K562 (cell line): ENCODE data around the gene SGK1. TPM values are rescaled to one million over a fixed set of nuclear protein-coding genes. Genes with fewer than 3 reads are reported as not detected.

Experiments
- ATF7 ChIP-seq: fragments of 450-650 bp; IDR thresholded peaks from 2 replicates; pipeline ENCODE4 v1.7.1; 2014; ENCODE audit warnings: mild to moderate bottlenecking, moderate library complexity
- CBFA2T3 ChIP-seq: fragments of 450-650 bp; IDR thresholded peaks from 2 replicates; pipeline ENCODE4 v1.6.1; 2017
- CSDE1 ChIP-seq, 2 experiments: fragments of 450-650 bp; IDR thresholded peaks; 2 replicates each; pipeline ENCODE4 v1.6.1; 2016; ENCODE audit warnings: mild to moderate bottlenecking in 1 of 2
- ETV1 ChIP-seq: fragments of 450-650 bp; conservative IDR thresholded peaks from 2 replicates; pipeline ENCODE4 v1.6.1; 2016; ENCODE audit warnings: missing genetic modification characterization, control low read depth, low read depth, missing compliant biosample characterization
- FOSL1 ChIP-seq: fragments of 200-800 bp; sonication (Bioruptor generic); conservative IDR thresholded peaks from 2 replicates; pipeline ENCODE4 v1.6.1; 2016; ENCODE audit warnings: missing genetic modification characterization, missing compliant biosample characterization
- GABPB1 ChIP-seq: sonication (generic); formaldehyde crosslinking; IDR thresholded peaks from 2 replicates; pipeline ENCODE4 v1.8.0; 2022; ENCODE audit warnings: mild to moderate bottlenecking, missing genetic modification reagents
- HNRNPH1 ChIP-seq: fragments of 200-400 bp; formaldehyde crosslinking; optimal IDR thresholded peaks from 2 replicates; pipeline ENCODE3; 2017; ENCODE audit warnings: low read depth, mild to moderate bottlenecking, low read length, moderate library complexity
- JUN ChIP-seq, 2 experiments: sonication (generic) in 1 of 2; formaldehyde crosslinking in 1 of 2; IDR thresholded peaks; 2 replicates each; pipeline versions ENCODE4 v1.6.1 to v1.8.0; 2012 to 2022; ENCODE audit warnings: borderline replicate concordance in 2 of 2, mild to moderate bottlenecking in 2 of 2, improper control_type of control experiment in 1 of 2, low read depth in 1 of 2, low read length in 1 of 2, missing genetic modification reagents in 1 of 2
- RFX1 ChIP-seq: fragments of 450-650 bp; IDR thresholded peaks from 2 replicates; pipeline ENCODE4 v1.6.1; 2016; ENCODE audit warnings: mild to moderate bottlenecking, moderate library complexity
- SETDB1 ChIP-seq: IDR thresholded peaks from one replicate; pipeline ENCODE4 v1.6.1; 2012; ENCODE audit warnings: low read length, control low read depth, inconsistent platforms
- SMAD2 ChIP-seq: fragments of 150-350 bp; IDR thresholded peaks from 2 replicates; pipeline ENCODE4 v1.6.1; 2014; ENCODE audit warnings: low read depth, mild to moderate bottlenecking, low read length
- ZBTB7A ChIP-seq: IDR thresholded peaks from 2 replicates; pipeline ENCODE4 v1.6.1; 2011; ENCODE audit warnings: low read depth, mild to moderate bottlenecking, low read length, moderate library complexity, borderline replicate concordance; ENCODE audit not compliant: control insufficient read depth
- ZNF384 ChIP-seq: IDR thresholded peaks from 2 replicates; pipeline ENCODE4 v1.6.1; 2012; ENCODE audit warnings: low read depth, low read length, improper control_type of control experiment
- ZNF436 ChIP-seq: fragments of 250-450, 450-650 bp; sonication (Bioruptor Pico); formaldehyde crosslinking; IDR thresholded peaks from 2 replicates; pipeline ENCODE4 v1.7.0; 2020; ENCODE audit warnings: mild to moderate bottlenecking
- ZNF561 ChIP-seq: fragments of 450-650 bp; formaldehyde crosslinking; conservative IDR thresholded peaks from 2 replicates; pipeline ENCODE4 v1.4.0; 2020; ENCODE audit warnings: mild to moderate bottlenecking, moderate library complexity
- ZNF76 ChIP-seq: fragments of 250-450 bp; sonication (Bioruptor Pico); IDR thresholded peaks from 2 replicates; pipeline ENCODE4 v1.4.0; 2020; ENCODE audit warnings: mild to moderate bottlenecking, moderate library complexity, borderline replicate concordance
- polyA plus RNA-seq, 8 experiments: library from polyadenylated mRNA; depleted of rRNA in 4 of 8; stranded (reverse) in 5 of 8; unstranded in 3 of 8; fragments of >200 nt; fragmentation: Nextera tagmentation in 2 of 8; fragmentation: Illumina TruSeq in 1 of 8; extraction: Ambion mirVana in 2 of 8; extraction: Trizol in 1 of 8; gene quantifications; 2 replicates each; pipeline versions ENCODE4 v1.2.1 to v1.2.3, GENCODE V29; 2011 to 2014; ENCODE audit warnings: inconsistent platforms in 1 of 8, missing spikeins in 1 of 8
- total RNA-seq, 7 experiments: library from RNA; depleted of rRNA in 6 of 7; stranded (reverse); fragments of >200 nt in 6 of 7; fragmentation: Illumina TruSeq in 2 of 7; extraction: Trizol in 2 of 7; gene quantifications; 2 replicates each; pipeline versions ENCODE4 v1.2.1 to v1.2.3, GENCODE V29; 2011 to 2021; ENCODE audit warnings: low replicate concordance in 1 of 7
- TF ChIP-seq, protein P1 (sequence below): sonication (generic); formaldehyde crosslinking; IDR thresholded peaks from 2 replicates; pipeline ENCODE4 v1.8.0; 2022; ENCODE audit warnings: missing genetic modification reagents, mild to moderate bottlenecking, borderline replicate concordance
- TF ChIP-seq, protein P2 (sequence below), 2 experiments: IDR thresholded peaks; 2 replicates each; pipeline ENCODE4 v1.6.1; 2012; ENCODE audit warnings: improper control_type of control experiment in 2 of 2, low read depth in 2 of 2, low read length in 2 of 2, borderline replicate concordance in 1 of 2
- TF ChIP-seq, protein P3 (sequence below): fragments of 250-450 bp; sonication (Bioruptor Pico); IDR thresholded peaks from 2 replicates; pipeline ENCODE4 v1.9.0; 2021; ENCODE audit warnings: mild to moderate bottlenecking
- TF ChIP-seq, protein P4 (sequence below), 2 experiments: fragments of 450-650 bp; IDR thresholded peaks; 2 replicates each; pipeline ENCODE4 v1.6.1; 2018; ENCODE audit warnings: mild to moderate bottlenecking in 2 of 2, low read depth in 1 of 2; ENCODE audit not compliant: partially characterized antibody in 2 of 2

The SGK1 gene
- total and polyA plus RNA-seq, 9 of the 15 experiments (the other 6 are each of a cell fraction or from before 2014, with no cell fraction given) = 3.5 to 7.2 (median 3.9) TPM

DNA sequence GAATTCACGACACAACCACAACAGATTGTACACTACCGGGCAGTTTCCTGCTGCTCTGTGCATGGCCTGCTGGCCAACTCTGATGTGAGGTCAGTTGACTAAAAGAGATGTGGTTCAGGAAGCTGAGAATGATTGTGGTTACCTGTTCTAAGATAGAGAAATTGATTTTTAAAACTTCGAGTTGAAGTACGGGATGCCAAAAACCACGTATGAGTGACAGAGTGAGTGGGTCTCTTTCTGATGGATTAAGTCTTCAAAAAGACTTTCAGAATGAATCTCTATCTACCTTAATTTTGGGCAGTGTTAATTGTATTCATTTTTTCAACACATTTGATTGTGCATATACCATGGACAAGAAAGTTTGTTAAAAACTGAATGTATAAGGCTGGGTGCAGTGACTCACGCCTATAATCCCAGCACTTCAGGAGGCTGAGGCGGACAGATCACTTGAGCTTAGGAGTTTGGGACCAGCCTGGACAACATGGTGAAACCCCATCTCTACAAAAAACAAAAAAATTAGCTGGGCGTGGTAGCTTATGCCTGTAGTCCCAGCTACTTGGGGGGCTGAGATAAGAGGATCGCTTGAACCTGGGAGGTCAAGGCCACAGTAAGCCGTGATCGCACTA is 121.2 kb downstream of the SGK1 start (continued):
- no peak for TF ChIP-seq RFX1
- TF ChIP-seq, protein P1, sequence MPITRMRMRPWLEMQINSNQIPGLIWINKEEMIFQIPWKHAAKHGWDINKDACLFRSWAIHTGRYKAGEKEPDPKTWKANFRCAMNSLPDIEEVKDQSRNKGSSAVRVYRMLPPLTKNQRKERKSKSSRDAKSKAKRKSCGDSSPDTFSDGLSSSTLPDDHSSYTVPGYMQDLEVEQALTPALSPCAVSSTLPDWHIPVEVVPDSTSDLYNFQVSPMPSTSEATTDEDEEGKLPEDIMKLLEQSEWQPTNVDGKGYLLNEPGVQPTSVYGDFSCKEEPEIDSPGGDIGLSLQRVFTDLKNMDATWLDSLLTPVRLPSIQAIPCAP (CRISPR knock-in tag) = no peak
- TF ChIP-seq, protein P2, sequence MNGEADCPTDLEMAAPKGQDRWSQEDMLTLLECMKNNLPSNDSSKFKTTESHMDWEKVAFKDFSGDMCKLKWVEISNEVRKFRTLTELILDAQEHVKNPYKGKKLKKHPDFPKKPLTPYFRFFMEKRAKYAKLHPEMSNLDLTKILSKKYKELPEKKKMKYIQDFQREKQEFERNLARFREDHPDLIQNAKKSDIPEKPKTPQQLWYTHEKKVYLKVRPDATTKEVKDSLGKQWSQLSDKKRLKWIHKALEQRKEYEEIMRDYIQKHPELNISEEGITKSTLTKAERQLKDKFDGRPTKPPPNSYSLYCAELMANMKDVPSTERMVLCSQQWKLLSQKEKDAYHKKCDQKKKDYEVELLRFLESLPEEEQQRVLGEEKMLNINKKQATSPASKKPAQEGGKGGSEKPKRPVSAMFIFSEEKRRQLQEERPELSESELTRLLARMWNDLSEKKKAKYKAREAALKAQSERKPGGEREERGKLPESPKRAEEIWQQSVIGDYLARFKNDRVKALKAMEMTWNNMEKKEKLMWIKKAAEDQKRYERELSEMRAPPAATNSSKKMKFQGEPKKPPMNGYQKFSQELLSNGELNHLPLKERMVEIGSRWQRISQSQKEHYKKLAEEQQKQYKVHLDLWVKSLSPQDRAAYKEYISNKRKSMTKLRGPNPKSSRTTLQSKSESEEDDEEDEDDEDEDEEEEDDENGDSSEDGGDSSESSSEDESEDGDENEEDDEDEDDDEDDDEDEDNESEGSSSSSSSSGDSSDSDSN (IDR thresholded peaks at IDR 0.05; ENCODE audit: borderline replicate concordance in 1 of 2, low read depth in 2 of 2, low read length in 2 of 2) = no peak
- peak; percentile 83 for TF ChIP-seq CBFA2T3
- no peak for TF ChIP-seq ZNF561 (CRISPR knock-in tag)
- TF ChIP-seq SMAD2 = no peak
- no peak for TF ChIP-seq ZNF76 (CRISPR knock-in tag)
- no peak for TF ChIP-seq ZBTB7A
- TF ChIP-seq ZNF436 (CRISPR knock-in tag) = no peak
- TF ChIP-seq ZNF384 = peak; percentile 50; the same call in 1 of the 2 replicates
- TF ChIP-seq SETDB1 = no peak
- TF ChIP-seq ATF7 = 0 out of 2 replicates have a peak, but pooled peaks have one; percentile 26
- peak; percentile 67 for TF ChIP-seq FOSL1
- TF ChIP-seq ETV1 (tag) = peak; percentile 57; the same call in 1 of the 2 replicates
- TF ChIP-seq HNRNPH1 = no peak
- 0 out of 2 replicates have a peak, but pooled peaks have one; percentile 3 for TF ChIP-seq JUN (IDR thresholded peaks at IDR 0.05; ENCODE audit: borderline replicate concordance, low read depth, low read length)
- TF ChIP-seq JUN (CRISPR knock-in tag; IDR thresholded peaks at IDR 0.05; ENCODE audit: borderline replicate concordance) = no peak
- no peak for TF ChIP-seq GABPB1 (CRISPR knock-in tag)
- TF ChIP-seq, protein P3, sequence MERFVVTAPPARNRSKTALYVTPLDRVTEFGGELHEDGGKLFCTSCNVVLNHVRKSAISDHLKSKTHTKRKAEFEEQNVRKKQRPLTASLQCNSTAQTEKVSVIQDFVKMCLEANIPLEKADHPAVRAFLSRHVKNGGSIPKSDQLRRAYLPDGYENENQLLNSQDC (CRISPR knock-in tag) = no peak
- TF ChIP-seq, protein P4, sequence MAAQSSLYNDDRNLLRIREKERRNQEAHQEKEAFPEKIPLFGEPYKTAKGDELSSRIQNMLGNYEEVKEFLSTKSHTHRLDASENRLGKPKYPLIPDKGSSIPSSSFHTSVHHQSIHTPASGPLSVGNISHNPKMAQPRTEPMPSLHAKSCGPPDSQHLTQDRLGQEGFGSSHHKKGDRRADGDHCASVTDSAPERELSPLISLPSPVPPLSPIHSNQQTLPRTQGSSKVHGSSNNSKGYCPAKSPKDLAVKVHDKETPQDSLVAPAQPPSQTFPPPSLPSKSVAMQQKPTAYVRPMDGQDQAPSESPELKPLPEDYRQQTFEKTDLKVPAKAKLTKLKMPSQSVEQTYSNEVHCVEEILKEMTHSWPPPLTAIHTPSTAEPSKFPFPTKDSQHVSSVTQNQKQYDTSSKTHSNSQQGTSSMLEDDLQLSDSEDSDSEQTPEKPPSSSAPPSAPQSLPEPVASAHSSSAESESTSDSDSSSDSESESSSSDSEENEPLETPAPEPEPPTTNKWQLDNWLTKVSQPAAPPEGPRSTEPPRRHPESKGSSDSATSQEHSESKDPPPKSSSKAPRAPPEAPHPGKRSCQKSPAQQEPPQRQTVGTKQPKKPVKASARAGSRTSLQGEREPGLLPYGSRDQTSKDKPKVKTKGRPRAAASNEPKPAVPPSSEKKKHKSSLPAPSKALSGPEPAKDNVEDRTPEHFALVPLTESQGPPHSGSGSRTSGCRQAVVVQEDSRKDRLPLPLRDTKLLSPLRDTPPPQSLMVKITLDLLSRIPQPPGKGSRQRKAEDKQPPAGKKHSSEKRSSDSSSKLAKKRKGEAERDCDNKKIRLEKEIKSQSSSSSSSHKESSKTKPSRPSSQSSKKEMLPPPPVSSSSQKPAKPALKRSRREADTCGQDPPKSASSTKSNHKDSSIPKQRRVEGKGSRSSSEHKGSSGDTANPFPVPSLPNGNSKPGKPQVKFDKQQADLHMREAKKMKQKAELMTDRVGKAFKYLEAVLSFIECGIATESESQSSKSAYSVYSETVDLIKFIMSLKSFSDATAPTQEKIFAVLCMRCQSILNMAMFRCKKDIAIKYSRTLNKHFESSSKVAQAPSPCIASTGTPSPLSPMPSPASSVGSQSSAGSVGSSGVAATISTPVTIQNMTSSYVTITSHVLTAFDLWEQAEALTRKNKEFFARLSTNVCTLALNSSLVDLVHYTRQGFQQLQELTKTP (IDR thresholded peaks at IDR 0.05; ENCODE audit: low read depth in 1 of 2, partially characterized antibody in 2 of 2) = peak in 1 of 2 experiments; percentile 26
- no peak for TF ChIP-seq CSDE1 (IDR thresholded peaks at IDR 0.05)
